Measurements from ENCODE around the gene ADGRG4. TPM values are rescaled to one million over a fixed set of nuclear protein-coding genes. Genes with fewer than 3 reads are reported as not detected.

Gene ADGRG4
- total and polyA plus RNA-seq, 2 of the 8 experiments (the other 6 are each of a cell fraction or from before 2014, with no cell fraction given): not detected

- ChIA-PET POLR2A (ENCODE audit: partially characterized antibody) (no interaction called here), CTCF (ENCODE audit: partially characterized antibody) (no interaction called here)
- Histone ChIP-seq H4K20me1 (replicated peaks in 1 of 2; ENCODE audit: control insufficient read depth in 1 of 2, insufficient read depth in 2 of 2, low read length in 2 of 2) (no peaks in the 10 kb centered on the region), H3K4me2 (ENCODE audit: insufficient read depth in 1 of 2, low read depth in 2 of 2, low read length in 2 of 2) (no peak overlapping the region), H3K27me3 (replicated peaks in 1 of 4; ENCODE audit: control insufficient read depth in 3 of 4, extremely low read depth in 1 of 4, insufficient read depth in 3 of 4, low read length in 3 of 4) (no peaks in the 10 kb centered on the region), H3K4me1 (replicated peaks in 1 of 4; ENCODE audit: control insufficient read depth in 3 of 4, insufficient read depth in 4 of 4, low read length in 3 of 4) (no peaks in the 10 kb centered on the region), H2BK120ac (replicated peaks; ENCODE audit: low read depth, low read length) (no peak overlapping the region), H3K79me1 (ENCODE audit: low read depth, low read length) (no peaks in the 10 kb centered on the region), H3K36me3 (ENCODE audit: control insufficient read depth in 2 of 4, insufficient read depth in 4 of 4, low read length in 3 of 4) (no peaks in the 10 kb centered on the region), H2AFZ (ENCODE audit: low read length) (no peak overlapping the region), H3K18ac (ENCODE audit: extremely low read depth, low read length) (no peak overlapping the region), H3K9me3 (ENCODE audit: insufficient read depth in 2 of 2, low read depth in 1 of 2, low read length in 1 of 2) (no peaks in the 10 kb centered on the region), H2BK15ac (ENCODE audit: low read length) (no peak overlapping the region), H3K9ac (replicated peaks in 1 of 4; ENCODE audit: extremely low read depth in 1 of 4, low read depth in 3 of 4, low read length in 3 of 4) (no peak overlapping the region), H3K4ac (replicated peaks; ENCODE audit: insufficient read length, low read depth, low read length) (no peak overlapping the region), H4K8ac (ENCODE audit: extremely low read depth, insufficient read depth, low read length) (no peak overlapping the region), H3K4me3 (ENCODE audit: extremely low read depth in 1 of 4, insufficient read depth in 2 of 4, low read depth in 3 of 4, low read length in 4 of 4) (no peak overlapping the region), H3K23ac (ENCODE audit: insufficient read length) (no peak overlapping the region), H2BK20ac (ENCODE audit: low read length) (no peak overlapping the region), H3K56ac (replicated peaks; ENCODE audit: insufficient read length, low read depth, low read length) (no peak overlapping the region), H3K27ac (ENCODE audit: low read depth, low read length) (no peak overlapping the region), H4K91ac (replicated peaks; ENCODE audit: insufficient read length, low read length) (no peak overlapping the region), H3K14ac (ENCODE audit: insufficient read length) (no peak overlapping the region), H3K23me2 (ENCODE audit: low read depth, low read length) (no peaks in the 10 kb centered on the region), H3K79me2 (ENCODE audit: control insufficient read depth in 1 of 2, insufficient read depth in 2 of 2, low read length in 2 of 2) (no peaks in the 10 kb centered on the region), H2BK5ac (ENCODE audit: low read depth, low read length) (no peak overlapping the region), H2BK12ac (ENCODE audit: low read depth, low read length) (no peak overlapping the region), H4K5ac (ENCODE audit: insufficient read length, low read depth, low read length) (no peak overlapping the region), H2AK5ac (ENCODE audit: low read depth, low read length) (no peak overlapping the region)
- TF ChIP-seq BRCA1 (IDR thresholded peaks at IDR 0.05; ENCODE audit: low read depth, low read length) (no peak), SUZ12 (IDR thresholded peaks at IDR 0.05; ENCODE audit: low read length) (no peak), HDAC6 (IDR thresholded peaks at IDR 0.05; ENCODE audit: low read depth, low read length) (no peak), RNF2 (IDR thresholded peaks at IDR 0.05; ENCODE audit: borderline replicate concordance, low read depth, low read length, missing control alignments, poor library complexity, severe bottlenecking) (no peak), TAF7 (optimal IDR thresholded peaks at IDR 0.05; ENCODE audit: borderline replicate concordance, low read depth, low read length) (no peak), CEBPB (IDR thresholded peaks at IDR 0.05; ENCODE audit: low read depth, low read length) (no peak), ZNF274 (IDR thresholded peaks at IDR 0.05; ENCODE audit: borderline replicate concordance, extremely low read depth, low read length) (no peak), CHD1 (IDR thresholded peaks at IDR 0.05; ENCODE audit: low read depth, low read length) (no peak), RXRA (IDR thresholded peaks at IDR 0.05; ENCODE audit: insufficient read depth, low read depth, low read length) (no peak), SAP30 (IDR thresholded peaks at IDR 0.05; ENCODE audit: insufficient read depth, insufficient replicate concordance, low read length) (no peak), HDAC2 (IDR thresholded peaks at IDR 0.05; ENCODE audit: borderline replicate concordance in 1 of 2, low read depth in 2 of 2, low read length in 2 of 2) (no peak)
- DNase-seq (ENCODE audit: low read depth in 1 of 2, low spot score in 2 of 2) (no peak), FAIRE-seq (no peak)
- WGBS, 2 experiments (ENCODE audit: extremely low coverage in 1 of 2, insufficient coverage in 1 of 2, insufficient read length in 1 of 2, insufficient replicate concordance in 2 of 2, low coverage in 1 of 2, low lambda C conversion rate in 2 of 2, missing lambda C conversion rate in 1 of 2): 88% methylated on average over 5 of the region's 5 CpGs; no CpG with 5 or more reads in 1 of the 2 experiments
These were observed 76.0 kb downstream of the ADGRG4 start for GRCh38 chrX:136376713-136377112.
